Panc1 (cell line): ENCODE data around the gene GPSM1. TPM values are rescaled to one million over a fixed set of nuclear protein-coding genes. Genes with fewer than 3 reads are reported as not detected.

Experiments used
- ATAC-seq: fragments of 200-7000 bp; cut with Tn5 transposase; 2 replicates; pipeline ENCODE4 v1.9.1; 2020; ENCODE audit warnings: mild to moderate bottlenecking, moderate library complexity
- BruUV-seq: library from RNA; stranded (reverse); fragments of 400-500 nt; replicated peaks from 2 replicates; lab custom pipeline; 2021; lab: Mats Ljungman, UMichigan
- CTCF ChIA-PET: fragments of 300-600 bp; sonication (Branson Sonifier 250); formaldehyde crosslinking; loops from one replicate; lab custom pipeline; 2022; ENCODE audit warnings: antibody characterized with exemption; lab: Charles Lee
- POLR2A ChIA-PET: fragments of 300-600 bp; sonication (Branson Sonifier 250); formaldehyde crosslinking; loops from one replicate; lab custom pipeline; 2022; ENCODE audit warnings: antibody characterized with exemption; lab: Charles Lee
- DNase-seq: peaks from one replicate; pipeline ENCODE4 v3.0.0-alpha.2; 2010; ENCODE audit warnings: low read depth, low spot score
- H3K27ac ChIP-seq: 2 replicates; pipeline ENCODE4 v1.5.1; 2011; ENCODE audit warnings: mild to moderate bottlenecking, low read length, inconsistent platforms
- H3K27me3 ChIP-seq: fragments of 200-500 bp; sonication (Bioruptor generic); 2 replicates; pipeline ENCODE4 v1.6.0; 2014; ENCODE audit warnings: low read length, inconsistent platforms; ENCODE audit not compliant: control insufficient read depth, insufficient read depth
- H3K36me3 ChIP-seq: fragments of 200-500 bp; sonication (Bioruptor generic); 2 replicates; pipeline ENCODE4 v1.5.1; 2014; ENCODE audit warnings: inconsistent platforms, mild to moderate bottlenecking, low read length, moderate library complexity; ENCODE audit not compliant: control insufficient read depth, insufficient read depth
- H3K4me1 ChIP-seq: 2 replicates; pipeline ENCODE4 v1.5.1; 2011; ENCODE audit warnings: inconsistent platforms, mild to moderate bottlenecking, low read length, moderate library complexity; ENCODE audit not compliant: control insufficient read depth, insufficient read depth
- H3K4me3 ChIP-seq, 2 experiments: 2 replicates each; pipeline ENCODE4 v1.5.1; 2011 to 2012; ENCODE audit warnings: low read depth in 2 of 2, low read length in 2 of 2, mild to moderate bottlenecking in 2 of 2, inconsistent platforms in 1 of 2, moderate library complexity in 1 of 2
- H3K9me3 ChIP-seq: fragments of 200-500 bp; sonication (Bioruptor generic); 2 replicates; pipeline ENCODE4 v1.5.1; 2014; ENCODE audit warnings: low read depth, mild to moderate bottlenecking, inconsistent platforms, low read length, moderate library complexity; ENCODE audit not compliant: control insufficient read depth, insufficient read depth
- POLR2AphosphoS5 ChIP-seq: IDR thresholded peaks from 2 replicates; pipeline ENCODE4 v1.6.1; 2012; ENCODE audit warnings: mild to moderate bottlenecking, low read depth, low read length, moderate library complexity
- SIN3A ChIP-seq: IDR thresholded peaks from 2 replicates; pipeline ENCODE4 v1.6.1; 2012; ENCODE audit warnings: low read depth, mild to moderate bottlenecking, low read length, moderate library complexity, borderline replicate concordance; ENCODE audit not compliant: insufficient read depth
- TCF7L2 ChIP-seq: IDR thresholded peaks from 2 replicates; pipeline ENCODE4 v1.6.1; 2011; ENCODE audit warnings: mild to moderate bottlenecking, low read depth, low read length, inconsistent platforms
- in situ Hi-C: cut with HindIII; loops from 2 replicates; pipeline ENCODE4 v1.10.0; 2016; ENCODE audit warnings: low sequenced_read_pairs, low pct_unique_long_range_greater_than_20kb
- intact Hi-C: fragments of 100-400 bp; cut with micrococcal nuclease; formaldehyde crosslinking; loops from one replicate; pipeline ENCODE4 v1.10.0; 2022; ENCODE audit not compliant: unreplicated experiment
- total RNA-seq: library from RNA; stranded (reverse); gene quantifications from one replicate; pipeline ENCODE4 v1.2.1, GENCODE V29; 2021; ENCODE audit not compliant: unreplicated experiment
- TF ChIP-seq, protein P1 (sequence below), 2 experiments: IDR thresholded peaks; 2 replicates each; pipeline ENCODE4 v1.6.1; 2011 to 2012; ENCODE audit warnings: low read depth in 2 of 2, control low read depth in 1 of 2, low read length in 1 of 2, mild to moderate bottlenecking in 1 of 2, moderate library complexity in 1 of 2; ENCODE audit not compliant: insufficient read depth in 1 of 2
- TF ChIP-seq, protein P2 (sequence below): fragments of 450-650 bp; IDR thresholded peaks from 2 replicates; pipeline ENCODE4 v1.5.1; 2017; ENCODE audit warnings: mild to moderate bottlenecking

Gene GPSM1
- total RNA-seq, 1 experiment from 2014 or later, result 14.2 TPM

DNA sequence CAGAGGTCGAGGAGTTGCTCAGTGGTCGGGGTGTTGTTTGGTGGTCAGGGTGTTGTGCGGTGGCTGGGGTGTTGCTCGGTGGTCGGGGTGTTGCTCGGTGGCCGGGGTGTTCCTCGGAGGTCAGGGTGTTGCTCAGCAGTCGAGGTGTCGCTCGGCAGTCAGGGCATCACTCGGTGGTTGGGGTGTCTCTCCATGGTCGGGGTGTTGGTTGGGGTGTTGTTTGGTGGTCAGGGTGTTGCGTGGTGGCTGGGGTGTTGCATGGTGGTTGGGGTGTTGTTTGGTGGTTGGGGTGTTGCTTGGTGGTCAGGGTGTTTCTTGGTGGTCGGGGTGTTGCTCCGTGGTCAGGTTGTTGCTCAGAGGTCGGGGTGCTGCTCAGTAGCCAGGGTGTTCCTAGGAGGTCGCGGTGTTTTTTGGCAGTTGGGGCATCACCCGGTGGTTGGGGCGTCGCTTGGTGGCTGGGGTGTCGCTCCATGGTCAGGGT is 11.0 kb upstream of the GPSM1 start:
- BruUV-seq, result no TSS peak
- H3K27me3 ChIP-seq, result no peaks in the 10 kb centered on the region
- no peaks in the 10 kb centered on the region for H3K36me3 ChIP-seq
- intact Hi-C loops (no loop called here), in situ Hi-C loops (no loop called here)
- DNase-seq (no peak), ATAC-seq (no peak)
- ChIA-PET CTCF (no interaction called here), POLR2A (no interaction called here)
- no peak overlapping the region for H3K4me3 ChIP-seq
- H3K9me3 ChIP-seq, result no peaks in the 10 kb centered on the region
- peaks cover 2% of the 10 kb centered on the region; the same call in 1 of the 2 replicates for H3K4me1 ChIP-seq
- TF ChIP-seq, protein P1, sequence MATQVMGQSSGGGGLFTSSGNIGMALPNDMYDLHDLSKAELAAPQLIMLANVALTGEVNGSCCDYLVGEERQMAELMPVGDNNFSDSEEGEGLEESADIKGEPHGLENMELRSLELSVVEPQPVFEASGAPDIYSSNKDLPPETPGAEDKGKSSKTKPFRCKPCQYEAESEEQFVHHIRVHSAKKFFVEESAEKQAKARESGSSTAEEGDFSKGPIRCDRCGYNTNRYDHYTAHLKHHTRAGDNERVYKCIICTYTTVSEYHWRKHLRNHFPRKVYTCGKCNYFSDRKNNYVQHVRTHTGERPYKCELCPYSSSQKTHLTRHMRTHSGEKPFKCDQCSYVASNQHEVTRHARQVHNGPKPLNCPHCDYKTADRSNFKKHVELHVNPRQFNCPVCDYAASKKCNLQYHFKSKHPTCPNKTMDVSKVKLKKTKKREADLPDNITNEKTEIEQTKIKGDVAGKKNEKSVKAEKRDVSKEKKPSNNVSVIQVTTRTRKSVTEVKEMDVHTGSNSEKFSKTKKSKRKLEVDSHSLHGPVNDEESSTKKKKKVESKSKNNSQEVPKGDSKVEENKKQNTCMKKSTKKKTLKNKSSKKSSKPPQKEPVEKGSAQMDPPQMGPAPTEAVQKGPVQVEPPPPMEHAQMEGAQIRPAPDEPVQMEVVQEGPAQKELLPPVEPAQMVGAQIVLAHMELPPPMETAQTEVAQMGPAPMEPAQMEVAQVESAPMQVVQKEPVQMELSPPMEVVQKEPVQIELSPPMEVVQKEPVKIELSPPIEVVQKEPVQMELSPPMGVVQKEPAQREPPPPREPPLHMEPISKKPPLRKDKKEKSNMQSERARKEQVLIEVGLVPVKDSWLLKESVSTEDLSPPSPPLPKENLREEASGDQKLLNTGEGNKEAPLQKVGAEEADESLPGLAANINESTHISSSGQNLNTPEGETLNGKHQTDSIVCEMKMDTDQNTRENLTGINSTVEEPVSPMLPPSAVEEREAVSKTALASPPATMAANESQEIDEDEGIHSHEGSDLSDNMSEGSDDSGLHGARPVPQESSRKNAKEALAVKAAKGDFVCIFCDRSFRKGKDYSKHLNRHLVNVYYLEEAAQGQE (IDR thresholded peaks at IDR 0.05; ENCODE audit: insufficient read depth in 1 of 2, low read depth in 2 of 2, low read length in 1 of 2), result no peak
- TF ChIP-seq TCF7L2 (no peak), SIN3A (no peak), POLR2AphosphoS5 (no peak)
- TF ChIP-seq, protein P2, sequence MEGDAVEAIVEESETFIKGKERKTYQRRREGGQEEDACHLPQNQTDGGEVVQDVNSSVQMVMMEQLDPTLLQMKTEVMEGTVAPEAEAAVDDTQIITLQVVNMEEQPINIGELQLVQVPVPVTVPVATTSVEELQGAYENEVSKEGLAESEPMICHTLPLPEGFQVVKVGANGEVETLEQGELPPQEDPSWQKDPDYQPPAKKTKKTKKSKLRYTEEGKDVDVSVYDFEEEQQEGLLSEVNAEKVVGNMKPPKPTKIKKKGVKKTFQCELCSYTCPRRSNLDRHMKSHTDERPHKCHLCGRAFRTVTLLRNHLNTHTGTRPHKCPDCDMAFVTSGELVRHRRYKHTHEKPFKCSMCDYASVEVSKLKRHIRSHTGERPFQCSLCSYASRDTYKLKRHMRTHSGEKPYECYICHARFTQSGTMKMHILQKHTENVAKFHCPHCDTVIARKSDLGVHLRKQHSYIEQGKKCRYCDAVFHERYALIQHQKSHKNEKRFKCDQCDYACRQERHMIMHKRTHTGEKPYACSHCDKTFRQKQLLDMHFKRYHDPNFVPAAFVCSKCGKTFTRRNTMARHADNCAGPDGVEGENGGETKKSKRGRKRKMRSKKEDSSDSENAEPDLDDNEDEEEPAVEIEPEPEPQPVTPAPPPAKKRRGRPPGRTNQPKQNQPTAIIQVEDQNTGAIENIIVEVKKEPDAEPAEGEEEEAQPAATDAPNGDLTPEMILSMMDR, result no peak
- H3K27ac ChIP-seq, result no peak overlapping the region

DNA sequence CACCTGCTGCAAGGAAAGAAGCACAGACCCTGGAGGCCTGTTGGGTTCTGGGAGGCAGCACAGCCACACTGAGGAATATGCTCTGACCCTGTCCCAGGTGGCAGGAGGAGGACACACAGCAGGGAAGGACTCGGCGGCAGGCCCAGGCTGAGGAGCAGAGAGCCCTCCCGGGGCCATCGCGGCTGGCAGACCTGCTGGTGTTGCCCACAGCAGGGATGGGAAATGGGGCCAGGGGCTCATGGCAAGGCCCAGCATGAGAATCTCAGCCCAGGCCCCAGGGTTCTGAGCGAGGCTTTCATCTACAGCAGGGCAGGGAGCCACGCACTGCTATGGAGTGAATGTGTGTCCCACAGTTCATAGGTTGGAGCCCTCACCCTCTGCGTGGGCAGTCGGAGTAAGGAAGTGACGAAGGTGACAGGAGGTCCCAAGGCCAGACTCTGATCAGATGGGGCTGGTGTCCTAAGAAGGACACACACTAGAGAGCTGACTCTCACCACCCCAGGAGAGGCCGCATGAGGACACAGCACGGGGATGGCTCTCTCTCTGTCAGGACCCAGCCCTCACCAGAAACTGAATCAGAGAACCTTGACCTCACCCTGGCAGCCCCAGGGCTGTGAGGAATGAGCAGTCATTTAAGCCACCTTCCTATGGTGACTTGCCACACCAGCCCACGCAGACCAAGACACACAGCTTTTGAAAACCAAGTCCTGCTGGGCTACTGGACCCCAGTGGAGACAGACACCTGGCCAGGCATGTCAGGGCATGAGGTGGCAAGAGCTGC is 10.3 kb upstream of the GPSM1 start:
- Histone ChIP-seq H3K27me3 (no peaks in the 10 kb centered on the region), H3K36me3 (no peaks in the 10 kb centered on the region), H3K4me3 (no peak overlapping the region), H3K4me1 (no peaks in the 10 kb centered on the region), H3K9me3 (no peaks in the 10 kb centered on the region), H3K27ac (no peak overlapping the region)
- ChIA-PET POLR2A (no interaction called here), CTCF (no interaction called here)
- ATAC-seq (0 out of 2 replicates have a peak, but pooled peaks have one; percentile 20), DNase-seq (no peak)
- TF ChIP-seq, protein P1 (IDR thresholded peaks at IDR 0.05; ENCODE audit: insufficient read depth in 1 of 2, low read depth in 2 of 2, low read length in 1 of 2), result no peak
- TF ChIP-seq TCF7L2 (no peak), SIN3A (no peak), POLR2AphosphoS5 (no peak)
- TF ChIP-seq, protein P2, result no peak
- intact Hi-C loops (no loop called here), in situ Hi-C loops (no loop called here)
- BruUV-seq, result no TSS peak
